Adrenal gland (tissue), 5 donors: Measurements from ENCODE around the gene KLK3.

Experiments
- CTCF ChIP-seq, 6 experiments: fragments of 450-650 bp in 4 of 6; fragments of 200-600 bp in 2 of 6; sonication (generic) in 1 of 6; IDR thresholded peaks; 1 replicate in 5 of 6; 2 replicates in 1 of 6; pipeline versions ENCODE4 v1.5.1 to v1.8.0; 2016 to 2021; ENCODE audit warnings: antibody characterized with exemption in 6 of 6, mild to moderate bottlenecking in 2 of 6, moderate library complexity in 1 of 6
- POLR2A ChIP-seq, 2 donors: fragments of 450-650 bp; IDR thresholded peaks; one replicate each; pipeline ENCODE4 v1.6.1; 2017; ENCODE audit warnings: antibody characterized with exemption in 2 of 2, mild to moderate bottlenecking in 2 of 2, moderate library complexity in 1 of 2
- donor health status: DM: no; HTN: no; CAD: no.

- TF ChIP-seq CTCF (IDR thresholded peaks at IDR 0.05): no peak
- no peak for TF ChIP-seq POLR2A (IDR thresholded peaks at IDR 0.05)
Observed at GRCh38 chr19:50874211-50874610, 19.5 kb downstream of the KLK3 start.
